Fibroblast of upper back skin (primary cell): ENCODE data around the gene POLR3H.

Experiments
- DNase-seq: peaks from one replicate; pipeline ENCODE4 v3.0.0-alpha.2; 2013

Gene POLR3H

GRCh38 chr22:41534219-41534618 lies 10.1 kb downstream of the POLR3H start:
- DNase-seq: no peak

DNA sequence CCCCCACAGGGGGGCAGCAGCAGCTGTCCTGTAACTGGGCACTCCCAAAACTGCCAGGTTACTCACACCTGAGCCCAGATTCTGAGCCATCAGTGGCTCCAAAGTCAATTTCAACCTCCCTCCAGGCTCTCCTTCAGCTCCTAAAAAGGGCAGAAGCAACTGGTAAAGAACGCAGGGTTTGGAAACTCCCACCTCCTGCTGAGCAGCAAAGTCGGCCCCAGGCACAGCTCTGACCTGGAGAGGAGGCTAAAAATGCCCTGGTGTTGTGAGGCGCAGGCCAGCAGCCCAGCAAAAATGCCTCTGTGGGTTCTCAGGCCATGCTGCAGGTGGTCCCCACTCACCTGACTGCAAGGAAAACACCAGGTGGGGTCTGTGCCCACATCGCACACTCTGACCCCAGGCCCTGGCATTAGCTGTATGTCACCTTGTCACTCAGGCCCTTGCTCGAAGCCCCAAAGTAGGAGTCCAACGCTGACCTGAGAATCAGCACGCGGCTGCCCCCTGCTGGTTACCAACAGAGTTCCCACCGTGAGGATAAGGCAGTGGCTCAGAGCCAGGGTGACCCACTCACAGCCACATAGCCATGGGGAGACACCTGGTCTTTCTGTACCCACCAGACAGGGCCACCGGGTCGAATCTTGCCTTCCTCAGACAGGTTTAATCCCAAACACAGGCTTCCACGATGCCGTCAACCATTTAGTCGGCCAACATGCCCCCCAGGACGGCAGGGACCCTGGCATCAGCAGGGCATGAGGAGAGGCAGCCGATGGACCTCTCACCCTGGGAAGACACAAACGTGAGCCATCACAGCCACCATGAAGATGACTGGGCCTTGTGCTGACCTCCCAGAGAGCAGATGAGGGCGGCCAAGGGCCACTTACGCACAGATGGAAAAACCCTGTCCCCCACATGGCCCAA lies 11.1 kb downstream of the POLR3H start:
- DNase-seq: peak; percentile 49

DNA sequence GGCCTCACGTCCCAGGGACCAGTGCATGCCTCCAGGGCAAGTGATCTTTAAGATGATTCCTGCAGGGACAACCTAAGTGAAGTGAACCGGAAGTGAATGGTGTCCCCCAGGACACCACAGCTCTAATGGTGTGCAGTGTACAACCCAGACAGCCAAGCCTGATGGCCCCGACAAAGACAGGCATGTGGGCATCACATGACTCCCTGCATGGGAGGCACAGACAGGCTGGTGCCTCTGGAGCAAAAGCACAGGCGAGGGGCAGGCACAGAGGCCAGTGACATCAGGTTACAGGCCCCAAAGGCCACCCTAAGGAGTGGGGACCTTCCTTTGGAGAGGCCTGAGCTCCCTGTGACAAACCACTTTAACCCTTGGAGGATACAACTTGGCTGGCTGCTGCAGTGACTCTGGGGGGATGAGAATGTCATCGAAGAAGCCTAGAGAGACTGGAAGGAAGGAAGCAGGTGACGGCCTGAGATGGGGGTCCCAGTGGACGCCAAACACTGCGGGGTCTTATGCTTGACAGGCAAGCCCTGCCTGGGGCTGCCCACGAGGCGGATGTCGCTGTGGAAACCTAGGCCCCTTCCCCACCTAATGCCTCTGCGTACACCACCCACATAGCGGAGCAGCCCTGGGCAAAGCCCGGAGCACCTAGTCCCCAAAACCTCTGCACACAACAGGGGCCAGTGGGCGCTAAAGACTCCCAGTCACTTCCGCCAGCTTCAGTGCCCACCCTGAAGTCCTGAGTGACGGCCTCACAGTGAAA lies 12.4 kb downstream of the POLR3H start:
- no peak for DNase-seq

- no peak for DNase-seq
These were observed 13.2 kb downstream of the POLR3H start for GRCh38 chr22:41530890-41531714.

GRCh38 chr22:41528938-41529561 lies 15.2 kb downstream of the POLR3H start:
- DNase-seq: no peak

DNA sequence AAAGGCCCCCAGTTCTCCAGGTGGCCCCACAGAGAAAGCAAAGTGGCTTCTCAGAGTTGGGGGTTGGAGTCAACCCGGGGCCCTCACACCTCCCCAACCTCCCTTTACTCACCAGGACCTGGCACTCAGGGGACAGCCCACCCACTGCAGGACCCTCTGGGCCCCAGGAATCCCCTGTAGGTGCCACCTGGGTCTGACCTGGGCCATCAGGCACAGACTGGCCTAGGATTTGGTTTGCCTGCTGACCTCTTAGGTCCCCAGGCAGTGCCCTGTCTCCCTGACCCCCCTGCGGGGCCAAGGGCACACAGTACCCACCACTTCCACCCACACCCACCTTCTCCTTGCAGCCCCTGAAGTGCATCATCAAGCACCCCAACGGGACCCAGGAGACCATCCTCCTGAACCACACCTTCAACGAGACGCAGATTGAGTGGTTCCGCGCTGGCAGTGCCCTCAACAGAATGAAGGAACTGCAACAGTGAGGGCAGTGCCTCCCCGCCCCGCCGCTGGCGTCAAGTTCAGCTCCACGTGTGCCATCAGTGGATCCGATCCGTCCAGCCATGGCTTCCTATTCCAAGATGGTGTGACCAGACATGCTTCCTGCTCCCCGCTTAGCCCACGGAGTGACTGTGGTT lies 16.0 kb downstream of the POLR3H start:
- no peak for DNase-seq

DNA sequence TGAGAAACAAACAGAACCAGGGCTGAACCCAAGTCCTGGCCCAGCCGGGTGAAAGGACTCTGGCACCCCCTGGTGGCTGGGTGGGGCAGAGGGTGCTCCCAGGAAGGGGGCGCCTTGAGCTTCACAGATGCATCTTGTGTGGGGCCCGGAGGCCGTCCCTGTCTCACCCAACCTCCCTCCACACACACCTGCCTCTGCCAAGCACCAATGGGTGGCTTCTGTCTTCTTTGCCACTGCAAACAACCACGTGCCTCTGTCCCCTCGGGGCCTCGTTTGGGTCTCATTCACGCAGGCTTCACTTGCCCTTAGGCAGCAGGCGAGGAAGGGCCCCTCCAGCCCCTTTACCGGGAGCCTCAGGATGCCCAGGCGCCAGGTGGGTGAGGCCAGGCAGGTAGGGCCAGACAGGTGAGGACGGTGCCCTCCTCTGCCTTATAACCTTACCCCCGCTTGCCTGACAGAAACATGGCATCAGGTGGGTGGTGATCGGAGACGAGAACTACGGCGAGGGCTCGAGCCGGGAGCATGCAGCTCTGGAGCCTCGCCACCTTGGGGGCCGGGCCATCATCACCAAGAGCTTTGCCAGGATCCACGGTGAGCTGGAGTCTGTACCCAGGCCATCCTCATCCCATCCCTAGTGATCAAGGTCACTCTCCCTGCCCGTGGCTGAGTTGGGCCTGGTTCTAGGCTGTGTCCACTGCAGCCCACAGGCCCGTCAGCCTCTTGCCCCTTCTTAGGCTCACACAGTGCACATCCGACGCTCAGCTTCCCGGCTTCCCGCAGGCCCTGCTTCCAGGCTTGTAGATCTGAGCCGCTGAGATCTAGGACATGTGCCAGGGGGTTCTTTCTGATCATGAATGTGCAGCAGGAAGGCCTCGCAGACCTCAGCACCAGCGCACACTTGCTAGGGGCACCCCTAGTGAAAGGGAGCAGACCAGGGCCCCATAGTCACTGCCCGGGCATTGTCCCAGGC lies 17.2 kb downstream of the POLR3H start:
- DNase-seq: peak; percentile 20

GRCh38 chr22:41526226-41526829 lies 17.9 kb downstream of the POLR3H start:
- DNase-seq: no peak

DNA sequence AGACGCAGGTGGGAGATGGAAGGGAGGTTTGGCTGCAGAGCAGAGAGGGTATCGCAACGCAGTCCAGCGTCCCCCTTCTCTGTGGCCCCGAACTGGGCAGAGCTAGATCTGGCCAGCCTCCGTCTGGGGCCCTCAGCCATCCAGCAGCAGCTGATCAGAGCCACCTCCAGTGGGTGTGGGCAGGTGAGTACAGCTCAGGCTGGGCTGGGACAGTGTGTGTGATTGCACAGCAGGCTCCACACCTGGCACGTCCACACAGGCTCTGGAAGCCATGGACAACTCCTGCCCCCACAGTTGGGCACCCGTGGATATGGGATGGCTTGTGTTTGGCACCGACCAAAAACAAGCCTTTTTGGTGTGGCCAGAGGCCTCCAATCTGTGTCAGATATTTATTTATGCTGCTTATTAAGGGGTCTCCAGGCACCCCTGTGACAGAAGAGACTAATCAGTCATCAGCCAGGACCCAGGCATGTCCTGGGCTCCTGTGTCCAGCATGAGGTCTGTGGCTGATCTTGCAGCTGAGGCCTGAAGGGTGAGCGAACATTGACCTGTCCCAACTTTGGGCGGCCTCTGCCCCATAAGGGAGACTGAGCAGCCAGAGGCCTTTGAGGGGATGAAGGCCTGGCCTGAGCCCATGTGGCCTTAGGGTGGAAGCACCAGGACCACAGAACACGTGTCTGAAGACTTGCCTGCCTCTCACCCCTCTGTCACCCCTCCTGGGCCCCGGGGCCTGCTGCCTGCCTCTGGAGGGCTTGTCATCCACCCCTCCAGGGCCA lies 18.6 kb downstream of the POLR3H start:
- no peak for DNase-seq

DNA sequence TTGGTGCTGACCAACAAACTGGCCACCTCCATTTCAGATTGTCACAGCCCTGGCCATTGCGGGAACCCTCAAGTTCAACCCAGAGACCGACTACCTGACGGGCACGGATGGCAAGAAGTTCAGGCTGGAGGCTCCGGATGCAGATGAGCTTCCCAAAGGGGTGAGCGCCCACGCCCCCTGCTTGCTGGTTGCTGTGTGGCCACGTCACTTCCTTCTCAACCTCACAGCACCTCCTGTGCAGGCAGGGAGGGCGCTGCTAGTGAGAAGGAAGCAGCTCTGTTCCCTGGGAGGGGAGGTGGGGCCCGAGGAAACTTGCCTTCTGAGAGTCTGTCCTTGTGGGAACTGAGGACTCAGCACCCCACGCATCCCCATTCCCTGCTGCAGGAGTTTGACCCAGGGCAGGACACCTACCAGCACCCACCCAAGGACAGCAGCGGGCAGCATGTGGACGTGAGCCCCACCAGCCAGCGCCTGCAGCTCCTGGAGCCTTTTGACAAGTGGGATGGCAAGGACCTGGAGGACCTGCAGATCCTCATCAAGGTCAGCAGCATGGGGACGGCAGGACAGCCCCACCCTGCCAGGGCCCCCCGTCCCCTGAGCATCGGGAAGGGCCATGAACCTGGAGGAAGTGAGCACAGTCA lies 19.3 kb downstream of the POLR3H start:
- DNase-seq: no peak

- no peak for DNase-seq
These were observed 20.0 kb downstream of the POLR3H start for GRCh38 chr22:41524251-41524661.

DNA sequence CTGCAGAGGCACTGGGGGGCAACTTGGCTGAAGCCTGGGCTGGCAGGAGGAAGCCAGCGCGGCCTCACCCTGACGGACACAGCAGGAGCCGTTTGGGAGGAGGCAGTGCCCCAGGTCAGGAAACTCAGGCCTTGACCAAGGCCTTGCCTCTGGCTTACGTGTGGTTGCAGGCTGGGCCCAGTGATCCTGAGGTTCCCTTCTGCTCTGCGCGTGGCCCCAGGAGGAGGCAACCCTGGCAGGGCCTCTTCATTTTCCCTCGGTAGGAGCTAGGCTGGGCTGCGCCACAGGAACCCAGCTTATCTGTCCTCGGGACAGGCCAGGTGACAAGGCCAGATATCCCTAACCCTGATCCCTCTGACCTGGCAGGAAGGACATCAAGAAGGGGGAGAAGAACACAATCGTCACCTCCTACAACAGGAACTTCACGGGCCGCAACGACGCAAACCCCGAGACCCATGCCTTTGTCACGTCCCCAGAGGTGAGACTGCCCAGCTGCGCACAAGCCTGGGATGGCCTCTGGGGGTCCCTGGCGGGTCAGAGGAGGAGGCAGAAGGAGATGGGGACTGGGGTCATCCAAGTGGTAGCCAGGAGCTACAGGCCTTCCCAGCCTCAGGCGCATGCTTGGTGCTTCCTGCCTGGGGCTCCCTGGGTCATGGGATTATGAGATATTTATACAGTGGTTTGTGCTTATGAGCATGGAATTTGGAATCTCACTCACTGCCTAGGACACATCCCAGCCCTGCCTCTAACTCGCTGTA lies 20.6 kb downstream of the POLR3H start:
- peak; percentile 12 for DNase-seq

DNA sequence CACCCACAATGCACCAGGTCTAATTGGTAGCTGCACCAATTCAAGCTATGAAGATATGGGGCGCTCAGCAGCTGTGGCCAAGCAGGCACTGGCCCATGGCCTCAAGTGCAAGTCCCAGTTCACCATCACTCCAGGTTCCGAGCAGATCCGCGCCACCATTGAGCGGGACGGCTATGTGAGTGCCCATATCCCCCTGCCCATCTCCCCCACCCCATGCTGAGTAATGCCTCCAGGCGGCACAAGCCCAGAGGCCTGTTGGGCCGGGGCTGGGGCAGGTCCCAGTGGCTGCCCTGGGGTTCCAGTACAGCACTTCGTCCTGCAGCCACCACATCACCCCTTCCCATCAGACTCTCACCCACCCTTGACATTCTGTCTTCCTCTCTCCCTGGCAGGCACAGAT lies 21.5 kb downstream of the POLR3H start:
- no peak for DNase-seq

GRCh38 chr22:41521126-41521525 lies 23.1 kb downstream of the POLR3H start:
- no peak for DNase-seq

DNA sequence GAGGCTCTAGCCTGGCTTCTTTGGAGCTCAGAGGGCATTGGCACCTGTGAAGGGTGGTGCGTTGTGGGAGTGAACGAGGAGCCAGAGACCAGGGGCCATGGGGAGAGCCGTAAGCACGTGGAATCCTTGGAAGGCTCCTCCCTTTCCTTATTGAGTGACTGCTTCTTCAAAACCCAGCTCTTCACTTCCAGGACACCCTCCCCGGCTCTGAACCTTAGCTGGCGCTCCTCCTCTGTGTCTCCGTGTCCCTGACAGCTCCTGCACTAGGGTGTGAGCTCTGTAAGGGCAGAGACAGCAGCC lies 26.3 kb downstream of the POLR3H start:
- no peak for DNase-seq

DNA sequence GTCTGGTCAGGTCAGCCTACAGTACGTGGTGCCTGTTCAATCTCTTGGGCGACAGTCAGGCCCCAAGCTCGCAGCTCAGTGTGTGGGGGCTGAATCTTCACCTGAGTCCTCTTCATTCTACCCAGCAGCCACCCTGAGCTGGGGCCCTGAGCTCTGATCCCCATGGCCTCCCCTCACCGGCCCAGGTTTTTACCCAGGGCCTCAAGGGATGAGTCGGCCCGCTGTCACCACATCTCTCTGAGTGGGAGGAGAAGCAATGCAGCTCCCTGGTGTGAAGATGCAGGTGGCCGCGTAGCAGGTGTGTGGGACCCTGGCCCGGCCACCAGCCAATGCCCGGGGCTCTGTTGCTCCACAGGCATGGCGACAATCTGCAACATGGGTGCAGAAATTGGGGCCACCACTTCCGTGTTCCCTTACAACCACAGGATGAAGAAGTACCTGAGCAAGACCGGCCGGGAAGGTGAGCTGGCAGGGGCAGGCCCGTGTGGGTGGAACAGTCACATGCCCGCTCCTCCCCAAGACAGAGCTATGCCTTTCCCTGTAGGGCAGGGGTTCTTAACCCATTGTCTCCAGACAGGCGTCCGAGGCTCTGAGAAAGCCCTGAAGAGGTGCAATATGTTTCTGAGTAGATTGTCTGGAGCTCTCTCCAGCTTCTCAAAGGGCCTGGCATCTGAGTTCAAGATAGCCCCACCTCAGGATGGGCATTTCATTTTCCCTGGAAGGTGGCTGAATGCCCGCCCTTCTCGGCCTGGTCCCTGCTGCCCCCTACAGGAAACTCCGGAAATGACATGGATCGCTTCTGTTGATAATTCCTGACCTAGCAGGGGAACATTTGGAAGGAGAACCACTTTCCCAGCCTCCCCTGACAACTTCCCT lies 26.9 kb downstream of the POLR3H start:
- peak; percentile 55 for DNase-seq

- DNase-seq: no peak
These were observed 27.8 kb downstream of the POLR3H start for GRCh38 chr22:41516462-41516861.

- no peak for DNase-seq
These were observed 30.9 kb downstream of the POLR3H start for GRCh38 chr22:41513391-41513790.
